ENCODE measurements around the gene UST. TPM values are rescaled to one million over a fixed set of nuclear protein-coding genes. Genes with fewer than 3 reads are reported as not detected.
"Not testable (repeated sequence)": the region's sequence is repeated elsewhere in the genome, so short reads cannot be mapped to it uniquely, and the experiment has no call there.

UST gene
- total and polyA plus RNA-seq, 2 of the 8 experiments (the other 6 are each of a cell fraction or from before 2014, with no cell fraction given): 13.5 to 34.5 TPM

GRCh38 chr6:148878683-148879082 lies 131.9 kb downstream of the UST start (continued):
- TF ChIP-seq GABPA (IDR thresholded peaks at IDR 0.05; ENCODE audit: borderline replicate concordance, insufficient read depth, low read length): no peak

- H4K5ac ChIP-seq (ENCODE audit: insufficient read length, low read depth, low read length); H3K23ac ChIP-seq (ENCODE audit: insufficient read length); H2BK12ac ChIP-seq (ENCODE audit: low read depth, low read length); H4K20me1 ChIP-seq (replicated peaks in 1 of 2; ENCODE audit: control insufficient read depth in 1 of 2, insufficient read depth in 2 of 2, low read length in 2 of 2); H2AFZ ChIP-seq (ENCODE audit: low read length); H3K4me2 ChIP-seq (ENCODE audit: insufficient read depth in 1 of 2, low read depth in 2 of 2, low read length in 2 of 2); H3K18ac ChIP-seq (ENCODE audit: extremely low read depth, low read length); H3K4me3 ChIP-seq (ENCODE audit: extremely low read depth in 1 of 4, insufficient read depth in 2 of 4, low read depth in 3 of 4, low read length in 4 of 4); H3K9ac ChIP-seq (replicated peaks in 1 of 4; ENCODE audit: extremely low read depth in 1 of 4, low read depth in 3 of 4, low read length in 3 of 4); DNase-seq (ENCODE audit: low read depth in 1 of 2, low spot score in 2 of 2); H3K56ac ChIP-seq (replicated peaks; ENCODE audit: insufficient read length, low read depth, low read length); H3K23me2 ChIP-seq (ENCODE audit: low read depth, low read length); H3K27me3 ChIP-seq (replicated peaks in 1 of 4; ENCODE audit: control insufficient read depth in 3 of 4, extremely low read depth in 1 of 4, insufficient read depth in 3 of 4, low read length in 3 of 4); H2BK20ac ChIP-seq (ENCODE audit: low read length); H2BK15ac ChIP-seq (ENCODE audit: low read length); H3K14ac ChIP-seq (ENCODE audit: insufficient read length); H2BK5ac ChIP-seq (ENCODE audit: low read depth, low read length); H2BK120ac ChIP-seq (replicated peaks; ENCODE audit: low read depth, low read length); H3K27ac ChIP-seq (ENCODE audit: low read depth, low read length); H2AK5ac ChIP-seq (ENCODE audit: low read depth, low read length); FAIRE-seq; H3K4ac ChIP-seq (replicated peaks; ENCODE audit: insufficient read length, low read depth, low read length); H4K91ac ChIP-seq (replicated peaks; ENCODE audit: insufficient read length, low read length); H4K8ac ChIP-seq (ENCODE audit: extremely low read depth, insufficient read depth, low read length); POLR2A ChIA-PET (ENCODE audit: partially characterized antibody); H3K36me3 ChIP-seq (ENCODE audit: control insufficient read depth in 2 of 4, insufficient read depth in 4 of 4, low read length in 3 of 4); H3K9me3 ChIP-seq (ENCODE audit: insufficient read depth in 2 of 2, low read depth in 1 of 2, low read length in 1 of 2): not testable (repeated sequence)
- peaks cover 2 to 15% (median 7%) of the 10 kb centered on the region in 4 experiments; a peak in 4 of 7 replicates for H3K4me1 ChIP-seq (replicated peaks in 1 of 4; ENCODE audit: control insufficient read depth in 3 of 4, insufficient read depth in 4 of 4, low read length in 3 of 4)
- peaks cover 18% of the 10 kb centered on the region for H3K79me1 ChIP-seq (ENCODE audit: low read depth, low read length)
- 94% methylated on average over 5 of the region's 7 CpGs; no CpG with 5 or more reads in 1 of the 2 experiments for WGBS, 2 experiments (ENCODE audit: extremely low coverage in 1 of 2, insufficient coverage in 1 of 2, insufficient read length in 1 of 2, insufficient replicate concordance in 2 of 2, low coverage in 1 of 2, low lambda C conversion rate in 2 of 2, missing lambda C conversion rate in 1 of 2)
- H3K79me2 ChIP-seq (ENCODE audit: control insufficient read depth in 1 of 2, insufficient read depth in 2 of 2, low read length in 2 of 2): peaks cover 4 to 81% of the 10 kb centered on the region in 2 experiments
- CTCF ChIA-PET (ENCODE audit: partially characterized antibody): interaction anchor here (0.9 kb wide), 1 partner anchor 11 kb away, joined by 3 read pairs; no protein-coding TSS in a partner anchor
Measured at GRCh38 chr6:148880742-148881141, 133.9 kb downstream of the UST start.

Data from H1 (cell line).